Fibroblast of the aortic adventitia (primary cell): ENCODE measurements around the gene POF1B. TPM values are rescaled to one million over a fixed set of nuclear protein-coding genes. Genes with fewer than 3 reads are reported as not detected.
"Not testable (repeated sequence)": the region's sequence is repeated elsewhere in the genome, so short reads cannot be mapped to it uniquely, and the experiment has no call there.

Experiments used
- DNase-seq: peaks from one replicate; pipeline ENCODE4 v3.0.0-alpha.2; 2010; ENCODE audit warnings: low read depth
- H3K4me3 ChIP-seq: 2 replicates; pipeline ENCODE4 v1.5.1; 2011; ENCODE audit warnings: low read depth, mild to moderate bottlenecking, control low read depth, low read length, moderate library complexity
- total RNA-seq: library from RNA; depleted of rRNA; stranded (reverse); fragments of >200 nt; gene quantifications from 2 replicates; pipeline ENCODE4 v1.2.3, GENCODE V29; 2012; ENCODE audit warnings: low replicate concordance
- TF ChIP-seq, protein P1 (sequence below): IDR thresholded peaks from 2 replicates; pipeline ENCODE4 v1.5.1; 2011; ENCODE audit warnings: mild to moderate bottlenecking, low read length, control low read depth, inconsistent platforms; ENCODE audit not compliant: insufficient read depth

The POF1B gene
- total RNA-seq, 1 donor = not detected

DNA sequence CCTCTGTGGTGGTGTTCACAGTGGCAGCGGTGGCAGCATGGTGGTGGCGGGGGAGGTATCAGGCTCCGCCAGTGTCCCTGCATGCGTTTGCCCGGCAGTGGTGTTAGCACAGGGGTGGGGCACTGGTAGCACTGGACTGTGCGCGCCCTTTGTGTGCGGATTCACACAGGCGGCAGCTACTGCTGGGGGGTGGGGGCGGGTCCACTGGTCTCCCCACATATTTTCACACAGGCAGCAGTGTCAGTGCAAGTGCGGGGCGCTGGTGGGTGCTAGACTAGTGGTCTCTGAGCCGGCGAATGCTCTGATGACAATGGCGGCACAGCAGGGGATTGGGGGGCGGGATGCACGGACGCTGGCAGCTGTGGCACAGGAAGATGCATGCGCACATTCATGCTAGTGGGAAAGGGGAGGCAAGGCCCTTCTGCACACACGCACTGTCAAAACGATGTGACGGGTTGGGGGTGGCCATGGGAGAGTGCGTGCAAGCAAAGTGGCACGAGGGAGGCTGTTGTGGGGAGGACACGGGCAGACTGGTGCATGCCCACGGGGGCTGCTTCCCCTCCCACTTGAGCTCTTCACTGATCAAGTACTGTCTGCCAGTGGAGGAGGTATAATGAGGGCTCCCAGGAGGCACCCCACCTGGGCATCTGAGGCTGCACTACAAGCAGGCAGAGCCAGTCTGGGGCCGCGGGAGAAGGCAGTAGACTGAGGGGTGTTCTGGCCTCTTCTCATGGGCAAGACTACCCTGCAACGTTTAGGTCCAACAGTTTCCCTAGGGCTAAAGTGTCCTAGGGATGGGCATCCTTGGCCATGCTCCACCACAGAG is 53.0 kb downstream of the POF1B start:
- TF ChIP-seq, protein P1, sequence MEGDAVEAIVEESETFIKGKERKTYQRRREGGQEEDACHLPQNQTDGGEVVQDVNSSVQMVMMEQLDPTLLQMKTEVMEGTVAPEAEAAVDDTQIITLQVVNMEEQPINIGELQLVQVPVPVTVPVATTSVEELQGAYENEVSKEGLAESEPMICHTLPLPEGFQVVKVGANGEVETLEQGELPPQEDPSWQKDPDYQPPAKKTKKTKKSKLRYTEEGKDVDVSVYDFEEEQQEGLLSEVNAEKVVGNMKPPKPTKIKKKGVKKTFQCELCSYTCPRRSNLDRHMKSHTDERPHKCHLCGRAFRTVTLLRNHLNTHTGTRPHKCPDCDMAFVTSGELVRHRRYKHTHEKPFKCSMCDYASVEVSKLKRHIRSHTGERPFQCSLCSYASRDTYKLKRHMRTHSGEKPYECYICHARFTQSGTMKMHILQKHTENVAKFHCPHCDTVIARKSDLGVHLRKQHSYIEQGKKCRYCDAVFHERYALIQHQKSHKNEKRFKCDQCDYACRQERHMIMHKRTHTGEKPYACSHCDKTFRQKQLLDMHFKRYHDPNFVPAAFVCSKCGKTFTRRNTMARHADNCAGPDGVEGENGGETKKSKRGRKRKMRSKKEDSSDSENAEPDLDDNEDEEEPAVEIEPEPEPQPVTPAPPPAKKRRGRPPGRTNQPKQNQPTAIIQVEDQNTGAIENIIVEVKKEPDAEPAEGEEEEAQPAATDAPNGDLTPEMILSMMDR = no peak
- DNase-seq = no peak
- H3K4me3 ChIP-seq = no peak overlapping the region

DNA sequence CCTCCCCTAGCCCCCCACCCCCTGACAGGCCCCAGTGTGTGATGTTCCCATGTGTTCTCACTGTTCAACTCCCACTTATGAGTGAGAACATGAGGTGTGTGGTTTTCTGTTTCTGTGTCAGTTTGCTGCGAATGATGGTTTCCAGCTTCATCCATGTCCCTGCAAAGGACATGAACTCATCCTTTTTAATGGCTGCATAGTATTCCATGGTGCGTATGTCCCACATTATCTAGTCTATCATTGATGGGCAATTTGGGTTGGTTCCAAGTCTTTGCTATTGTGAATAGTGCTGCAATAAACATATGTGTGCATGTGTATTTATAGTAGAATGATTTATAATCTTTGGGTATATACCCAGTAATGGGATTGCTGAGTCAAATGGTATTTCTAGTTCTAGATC is 68.1 kb downstream of the POF1B start:
- not testable (repeated sequence) for DNase-seq

DNA sequence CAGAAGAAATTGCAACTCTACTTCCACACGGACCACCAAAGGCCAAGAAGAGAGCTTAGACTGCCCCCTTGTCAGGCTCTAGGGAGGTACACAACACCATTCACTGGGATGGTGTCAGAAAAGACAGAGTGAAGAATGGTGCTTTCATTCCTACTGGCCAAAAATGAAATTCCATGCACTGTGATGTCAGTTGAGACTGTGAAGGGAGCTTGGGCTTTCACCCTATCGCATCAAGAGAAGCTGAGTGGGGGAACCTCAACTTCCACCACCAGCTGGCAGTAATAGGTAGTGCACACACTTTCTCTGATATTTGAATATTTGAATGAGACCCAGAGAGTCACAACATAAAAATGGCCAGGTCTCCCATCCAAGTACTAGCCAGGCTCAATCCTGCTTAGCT is 69.7 kb downstream of the POF1B start:
- H3K4me3 ChIP-seq = no peak overlapping the region
- TF ChIP-seq, protein P1 = no peak
- no peak for DNase-seq

More for the DNA sequence above, 68.1 kb downstream of the POF1B start:
- H3K4me3 ChIP-seq = not testable (repeated sequence)

DNA sequence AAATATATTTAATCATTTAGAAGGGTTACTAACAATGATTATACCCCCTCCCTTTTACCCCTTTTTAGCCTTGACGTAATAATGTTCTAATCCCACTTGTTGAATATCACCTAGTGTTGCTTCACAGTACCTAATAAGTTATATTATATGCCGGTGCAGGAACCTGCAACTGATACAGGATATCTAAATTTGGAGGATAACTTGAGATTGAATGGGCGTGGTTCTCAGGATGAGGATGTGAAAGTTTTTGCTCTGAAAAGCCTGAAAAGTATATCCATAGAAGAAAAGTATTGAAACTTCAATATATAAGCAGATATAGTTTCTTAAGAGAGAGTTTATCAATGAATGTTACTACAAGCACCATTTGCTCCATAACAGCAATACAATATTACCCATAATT is 75.9 kb downstream of the POF1B start:
- H3K4me3 ChIP-seq = no peak overlapping the region
- TF ChIP-seq, protein P1 = no peak
- no peak for DNase-seq

DNA sequence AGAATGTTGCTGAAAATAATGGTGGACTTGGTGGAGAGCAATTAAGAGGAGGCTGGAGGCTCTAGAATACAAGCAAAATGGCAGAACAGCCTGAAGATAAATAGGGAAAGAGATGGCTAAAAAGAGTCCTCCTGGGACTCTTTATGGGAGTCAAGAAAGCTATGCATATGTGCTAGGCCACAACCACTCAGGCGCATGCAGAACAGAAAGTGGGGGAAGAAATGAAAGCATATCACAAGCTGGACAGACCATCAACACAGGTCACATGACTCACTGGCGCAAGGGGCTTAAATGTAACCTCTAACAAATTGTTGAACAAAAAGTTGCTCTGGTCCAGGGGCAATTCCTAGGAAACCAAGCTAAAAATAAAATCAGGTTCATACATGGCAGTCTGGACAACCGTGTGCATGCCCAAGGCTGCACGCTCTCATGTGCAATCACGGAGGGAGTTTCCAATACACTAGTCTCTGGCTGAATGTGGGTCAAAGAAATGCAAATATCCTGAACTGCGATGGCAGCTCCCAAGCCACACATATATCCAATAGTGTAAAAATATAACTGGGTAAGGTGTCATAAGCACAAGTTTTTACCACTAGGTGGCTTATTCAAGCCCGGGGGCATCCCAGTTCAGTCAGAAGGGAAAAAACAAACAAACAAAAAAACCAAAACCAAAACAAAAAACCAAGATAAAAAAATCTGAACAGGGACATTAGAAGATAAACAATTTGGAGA is 90.3 kb downstream of the POF1B start:
- TF ChIP-seq, protein P1 = no peak
- DNase-seq = no peak
- H3K4me3 ChIP-seq = no peak overlapping the region

DNA sequence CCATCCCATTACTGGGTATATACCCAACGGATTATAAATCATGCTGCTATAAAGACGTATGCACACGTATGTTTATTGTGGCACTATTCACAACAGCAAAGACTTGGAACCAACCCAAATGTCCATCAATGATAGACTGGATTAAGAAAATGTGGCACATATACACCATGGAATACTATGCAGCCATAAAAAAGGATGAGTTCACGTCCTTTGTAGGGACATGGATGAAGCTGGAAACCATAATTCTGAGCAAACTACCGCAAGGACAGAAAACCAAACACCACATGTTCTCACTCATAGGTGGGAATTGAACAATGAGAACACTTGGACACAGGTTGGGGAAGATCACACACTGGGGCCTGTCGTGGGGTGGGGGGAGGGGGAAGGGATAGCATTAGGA is 94.2 kb downstream of the POF1B start:
- not testable (repeated sequence) for DNase-seq, H3K4me3 ChIP-seq

DNA sequence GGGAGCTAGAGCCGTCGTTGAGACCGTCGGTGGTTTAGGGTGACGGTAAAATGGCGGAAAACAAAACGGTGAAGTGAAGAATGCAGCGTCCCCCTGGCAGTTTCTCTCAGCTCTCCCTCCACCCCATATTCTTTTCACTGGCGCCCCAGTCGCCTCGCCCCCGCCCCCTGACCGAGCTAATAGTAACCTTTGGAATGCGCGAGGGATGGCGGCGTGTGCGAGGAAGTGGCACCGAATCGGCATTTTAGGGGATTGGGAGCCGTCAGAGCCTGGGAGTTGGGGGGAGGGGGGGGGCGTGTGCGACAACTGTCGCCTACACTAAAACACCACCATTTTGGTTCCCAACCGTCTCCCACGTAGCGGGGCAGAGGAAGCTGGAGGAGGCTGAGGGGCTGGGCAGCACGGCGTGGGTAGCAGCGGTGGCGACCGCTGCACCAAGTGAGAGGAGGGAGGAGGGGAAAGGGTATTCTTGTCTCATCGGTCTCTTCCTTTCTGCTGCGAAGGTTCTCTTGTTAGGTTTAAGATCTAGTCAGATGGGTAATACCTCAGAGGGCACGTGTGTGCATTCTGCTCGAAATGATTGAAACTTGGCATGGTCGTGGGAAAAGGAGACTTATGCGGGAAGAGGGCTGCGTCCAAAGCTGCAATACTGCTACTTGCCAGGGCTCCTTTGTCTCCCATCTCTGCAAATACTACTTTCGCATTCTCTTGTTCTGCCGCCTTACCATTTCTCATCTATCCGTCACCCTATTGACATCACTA is 134.8 kb downstream of the POF1B start:
- TF ChIP-seq, protein P1 = no peak
- H3K4me3 ChIP-seq = peak overlapping the region; percentile 44
- DNase-seq = no peak
